C4-2B (cell line): ENCODE data around the gene FAXC.

Experiments
- CTCF ChIP-seq: fragments of 450-650 bp; conservative IDR thresholded peaks from 2 replicates; pipeline ENCODE4 v1.5.1; 2017; ENCODE audit warnings: mild to moderate bottlenecking
- ZFX ChIP-seq: fragments of 450-650 bp; IDR thresholded peaks from 2 replicates; pipeline ENCODE4 v1.6.1; 2017

GRCh38 chr6:99289701-99290100 lies 59.8 kb downstream of the FAXC start:
- TF ChIP-seq CTCF (no peak), ZFX (no peak)
